Endothelial cell (in vitro differentiated cells): ENCODE data around the gene CAPN13. TPM values are rescaled to one million over a fixed set of nuclear protein-coding genes. Genes with fewer than 3 reads are reported as not detected.

Experiments
- DNase-seq: peaks from one replicate; pipeline ENCODE4 v3.0.0; 2021; ENCODE audit warnings: low spot score
- H3K27ac Mint-ChIP-seq: one replicate; pipeline ENCODE4 v1.8.0; 2021; ENCODE audit warnings: mixed read lengths, inconsistent platforms; ENCODE audit not compliant: unreplicated experiment
- H3K27me3 Mint-ChIP-seq: one replicate; pipeline ENCODE4 v1.8.0; 2021; ENCODE audit warnings: mild to moderate bottlenecking, moderate library complexity, mixed read lengths, inconsistent platforms; ENCODE audit not compliant: unreplicated experiment
- H3K36me3 Mint-ChIP-seq: one replicate; pipeline ENCODE4 v1.8.0; 2021; ENCODE audit warnings: mild to moderate bottlenecking, low read depth, mixed read lengths, inconsistent platforms; ENCODE audit not compliant: unreplicated experiment
- H3K4me1 Mint-ChIP-seq: one replicate; pipeline ENCODE4 v1.8.0; 2021; ENCODE audit warnings: mild to moderate bottlenecking, mixed read lengths, inconsistent platforms; ENCODE audit not compliant: unreplicated experiment
- H3K4me3 Mint-ChIP-seq: one replicate; pipeline ENCODE4 v1.8.0; 2021; ENCODE audit warnings: mild to moderate bottlenecking, mixed read lengths, inconsistent platforms; ENCODE audit not compliant: unreplicated experiment
- H3K9me3 Mint-ChIP-seq: one replicate; pipeline ENCODE4 v1.8.0; 2021; ENCODE audit warnings: mixed read lengths, inconsistent platforms; ENCODE audit not compliant: unreplicated experiment
- CTCF ChIP-seq: fragments of 200-600 bp; sonication (generic); IDR thresholded peaks from one replicate; pipeline ENCODE4 v1.5.0; 2021; ENCODE audit warnings: antibody characterized with exemption; ENCODE audit not compliant: unreplicated experiment
- total RNA-seq: library from RNA; stranded (reverse); fragmentation: NEBNext Ultra II Directional; extraction: Animal tissue kit (Norgen Biotek cat#: 25700); gene quantifications from one replicate; pipeline ENCODE4 v1.2.1, GENCODE V29; 2021; ENCODE audit not compliant: unreplicated experiment

CAPN13 gene
- total RNA-seq, 1 donor from 2014 or later: 0.44 TPM

- DNase-seq: no peak
These were observed 7.9 kb downstream of the CAPN13 start for GRCh38 chr2:30799366-30799765.

DNA sequence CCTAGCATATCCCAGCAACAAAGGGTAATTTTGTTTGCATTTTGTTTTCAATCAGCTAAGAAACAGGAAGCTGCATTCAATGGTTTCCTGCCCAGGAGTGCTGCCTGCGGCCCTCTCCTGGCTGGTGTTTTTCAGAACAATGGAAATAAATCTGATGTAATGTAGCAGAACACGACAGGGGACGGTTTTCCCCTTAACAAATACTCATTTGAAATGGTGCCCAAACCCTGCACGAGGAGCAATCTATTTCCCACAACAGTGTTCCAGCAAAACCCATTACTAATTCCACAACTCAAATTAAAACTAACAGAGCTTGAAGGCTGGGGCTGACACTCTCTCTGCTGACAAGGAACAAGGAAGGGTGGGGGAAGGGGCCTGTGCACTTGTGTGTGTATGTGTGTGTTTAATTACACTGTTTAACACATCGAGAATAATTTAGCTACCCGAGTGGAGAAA lies 8.7 kb downstream of the CAPN13 start:
- TF ChIP-seq CTCF: no peak
- H3K27me3 Mint-ChIP-seq: peaks cover 12% of the 10 kb centered on the region
- H3K4me3 Mint-ChIP-seq: peak overlapping the region; percentile 29
- H3K9me3 Mint-ChIP-seq: no peaks in the 10 kb centered on the region
- peak; percentile 40 for DNase-seq
- peaks cover 4% of the 10 kb centered on the region for H3K36me3 Mint-ChIP-seq
- peaks cover 21% of the 10 kb centered on the region for H3K4me1 Mint-ChIP-seq
- H3K27ac Mint-ChIP-seq: peak overlapping the region; percentile 97

More at GRCh38 chr2:30799366-30799765, 7.9 kb downstream of the CAPN13 start:
- no peak overlapping the region for H3K4me3 Mint-ChIP-seq
- peaks cover 21% of the 10 kb centered on the region for H3K4me1 Mint-ChIP-seq
- no peak for TF ChIP-seq CTCF
- H3K9me3 Mint-ChIP-seq: no peaks in the 10 kb centered on the region
- peaks cover 4% of the 10 kb centered on the region for H3K36me3 Mint-ChIP-seq
- H3K27me3 Mint-ChIP-seq: peaks cover 15% of the 10 kb centered on the region
- peak overlapping the region; percentile 97 for H3K27ac Mint-ChIP-seq

GRCh38 chr2:30797381-30798015 lies 9.7 kb downstream of the CAPN13 start:
- Mint-ChIP-seq H3K27me3 (peaks cover 12% of the 10 kb centered on the region), H3K4me1 (peaks cover 21% of the 10 kb centered on the region), H3K27ac (peak overlapping the region; percentile 97), H3K4me3 (no peak overlapping the region), H3K36me3 (peaks cover 4% of the 10 kb centered on the region), H3K9me3 (no peaks in the 10 kb centered on the region)
- no peak for TF ChIP-seq CTCF
- DNase-seq: no peak

- no peak overlapping the region for H3K27ac Mint-ChIP-seq
- no peaks in the 10 kb centered on the region for H3K9me3 Mint-ChIP-seq
- DNase-seq: no peak
- TF ChIP-seq CTCF: no peak
- H3K36me3 Mint-ChIP-seq: no peaks in the 10 kb centered on the region
- no peak overlapping the region for H3K4me3 Mint-ChIP-seq
- H3K27me3 Mint-ChIP-seq: peaks cover 11% of the 10 kb centered on the region
- peaks cover 21% of the 10 kb centered on the region for H3K4me1 Mint-ChIP-seq
These were observed 10.5 kb downstream of the CAPN13 start for GRCh38 chr2:30796699-30797098.

- TF ChIP-seq CTCF: no peak
- Mint-ChIP-seq H3K9me3 (no peaks in the 10 kb centered on the region), H3K27me3 (peaks cover 2% of the 10 kb centered on the region)
These were observed 14.7 kb downstream of the CAPN13 start for GRCh38 chr2:30792521-30792920.

More at GRCh38 chr2:30792521-30792920, 14.7 kb downstream of the CAPN13 start:
- Mint-ChIP-seq H3K4me1 (peaks cover 4% of the 10 kb centered on the region), H3K36me3 (no peaks in the 10 kb centered on the region), H3K27ac (no peak overlapping the region), H3K4me3 (no peak overlapping the region)
- DNase-seq: no peak
